AG04449 (cell line): ENCODE data around the gene ASB1.

ENCODE experiments used
- CTCF ChIA-PET: fragments of 350-600 bp; formaldehyde crosslinking; extraction: SDS; loops from one replicate; lab custom pipeline; 2021; ENCODE audit warnings: antibody characterized with exemption; lab: Yijun Ruan, JAX
- POLR2A ChIA-PET: fragments of 400-600, 350-600 bp; formaldehyde crosslinking; extraction: SDS; loops from one replicate; lab custom pipeline; 2020; ENCODE audit warnings: antibody characterized with exemption, inconsistent platforms; lab: Yijun Ruan, JAX
- DNase-seq: peaks from one replicate; pipeline ENCODE4 v3.0.0-alpha.2; 2010; ENCODE audit warnings: low read depth, low spot score
- H3K4me3 ChIP-seq: 2 replicates; pipeline ENCODE4 v1.5.1; 2011; ENCODE audit warnings: low read depth, mild to moderate bottlenecking, control low read depth, low read length
- CTCF ChIP-seq: IDR thresholded peaks from one replicate; pipeline ENCODE4 v1.5.1; 2011; ENCODE audit warnings: mild to moderate bottlenecking, moderate library complexity, low read length, control low read depth, inconsistent platforms; ENCODE audit not compliant: insufficient read depth; ENCODE audit errors: missing control alignments

ASB1 gene

GRCh38 chr2:238420878-238421694 lies 5.6 kb upstream of the ASB1 start:
- TF ChIP-seq CTCF = no peak
- POLR2A ChIA-PET = interaction anchor here (0.8 kb wide), 1 partner anchor 12 kb away, joined by 3 read pairs; no protein-coding TSS in a partner anchor
- no peak for DNase-seq
- CTCF ChIA-PET = interaction anchor here (0.9 kb wide), 1 partner anchor 18 kb away, joined by 3 read pairs; no protein-coding TSS in a partner anchor
- H3K4me3 ChIP-seq = no peak overlapping the region

GRCh38 chr2:238421695-238422035 lies 5.1 kb upstream of the ASB1 start:
- POLR2A ChIA-PET = no interaction called here
- no peak overlapping the region for H3K4me3 ChIP-seq
- no peak for DNase-seq
- CTCF ChIA-PET = interaction anchor here (0.9 kb wide), 1 partner anchor 17 kb away, joined by 3 read pairs; no protein-coding TSS in a partner anchor
- no peak for TF ChIP-seq CTCF

- TF ChIP-seq CTCF = no peak
- CTCF ChIA-PET = interaction anchor here (0.9 kb wide), 1 partner anchor 16 kb away, joined by 3 read pairs; no protein-coding TSS in a partner anchor
- H3K4me3 ChIP-seq = no peak overlapping the region
- POLR2A ChIA-PET = no interaction called here
- DNase-seq = no peak
Measured at GRCh38 chr2:238422285-238422684, 4.4 kb upstream of the ASB1 start.

- TF ChIP-seq CTCF = no peak
- ChIA-PET CTCF (interaction anchor here (1.6 kb wide), 1 partner anchor 52 kb away, joined by 6 read pairs; no protein-coding TSS in a partner anchor), POLR2A (no interaction called here)
- DNase-seq = no peak
- no peak overlapping the region for H3K4me3 ChIP-seq
Measured at GRCh38 chr2:238422940-238423339, 3.8 kb upstream of the ASB1 start.

- POLR2A ChIA-PET = interaction anchor here (1.2 kb wide), 1 partner anchor 11 kb away, joined by 4 read pairs; no protein-coding TSS in a partner anchor
- no peak overlapping the region for H3K4me3 ChIP-seq
- TF ChIP-seq CTCF = no peak
- CTCF ChIA-PET = interaction anchor here (0.9 to 1.6 kb wide), 3 partner anchors 10 to 361 kb away, joined by 3 to 6 read pairs (median 5); no protein-coding TSS in a partner anchor
- no peak for DNase-seq
Measured at GRCh38 chr2:238423561-238424312, 3.0 kb upstream of the ASB1 start.
